SK-N-SH (cell line): ENCODE data around the gene CATSPER4. TPM values are rescaled to one million over a fixed set of nuclear protein-coding genes. Genes with fewer than 3 reads are reported as not detected.

ENCODE experiments used
- CTCF ChIA-PET: fragments of 300-600, 350-600 bp; formaldehyde crosslinking; extraction: SDS; loops from one replicate; lab custom pipeline; 2021; lab: Yijun Ruan, JAX
- POLR2A ChIA-PET: fragments of 350-600 bp; sonication (Branson Sonifier 250); formaldehyde crosslinking; extraction: SDS; loops from one replicate; lab custom pipeline; 2020; ENCODE audit warnings: antibody characterized with exemption, inconsistent platforms; lab: Yijun Ruan, JAX
- DNase-seq: peaks from one replicate; pipeline ENCODE4 v3.0.0; 2012
- H2AFZ ChIP-seq: fragments of 200-600 bp; sonication (generic); 2 replicates; pipeline ENCODE4 v1.8.1; 2016; ENCODE audit warnings: antibody characterized with exemption, mild to moderate bottlenecking, low read depth
- H3F3A ChIP-seq: fragments of 200-600 bp; sonication (generic); replicated peaks from 2 replicates; pipeline ENCODE3; 2016; ENCODE audit warnings: antibody characterized with exemption, mild to moderate bottlenecking; ENCODE audit not compliant: insufficient read depth
- H3K27ac ChIP-seq, 2 experiments: fragments of 200-500 bp in 1 of 2; fragments of 200-600 bp in 1 of 2; sonication (Bioruptor generic) in 1 of 2; sonication (generic), shearing (Covaris generic) in 1 of 2; 2 replicates each; pipeline versions ENCODE4 v1.5.1 to v1.6.1; 2014 to 2016; ENCODE audit warnings: low read depth in 2 of 2, inconsistent platforms in 1 of 2, low read length in 1 of 2, mild to moderate bottlenecking in 1 of 2, mixed read lengths in 1 of 2
- H3K27me3 ChIP-seq: fragments of 200-600 bp; sonication (generic), shearing (Covaris generic); 2 replicates; pipeline ENCODE4 v1.6.1; 2016; ENCODE audit warnings: mixed run types; ENCODE audit not compliant: insufficient read depth
- H3K36me3 ChIP-seq, 2 experiments: fragments of 200-500 bp in 1 of 2; fragments of 200-600 bp in 1 of 2; sonication (Bioruptor generic) in 1 of 2; sonication (generic) in 1 of 2; replicated peaks in 1 of 2; 2 replicates each; pipeline versions ENCODE3 to v1.5.1; 2014 to 2016; ENCODE audit warnings: low read length in 1 of 2, mild to moderate bottlenecking in 1 of 2; ENCODE audit not compliant: insufficient read depth in 2 of 2, control insufficient read depth in 1 of 2
- H3K4me1 ChIP-seq, 2 experiments: fragments of 200-500 bp in 1 of 2; fragments of 200-600 bp in 1 of 2; sonication (Bioruptor generic) in 1 of 2; sonication (generic), shearing (Covaris generic) in 1 of 2; 2 replicates each; pipeline versions ENCODE4 v1.5.1 to v1.6.1; 2014 to 2016; ENCODE audit warnings: low read depth in 1 of 2, low read length in 1 of 2, mixed run types in 1 of 2; ENCODE audit not compliant: insufficient read depth in 2 of 2, control insufficient read depth in 1 of 2
- H3K4me2 ChIP-seq: fragments of 200-600 bp; sonication (generic), shearing (Covaris generic); 2 replicates; pipeline ENCODE4 v1.6.1; 2017; ENCODE audit warnings: mixed run types
- H3K4me3 ChIP-seq, 2 experiments: fragments of 200-500 bp in 1 of 2; fragments of 200-600 bp in 1 of 2; sonication (Bioruptor generic) in 1 of 2; sonication (generic), shearing (Covaris generic) in 1 of 2; 2 replicates each; pipeline versions ENCODE4 v1.5.1 to v1.8.1; 2014 to 2016; ENCODE audit warnings: low read depth in 2 of 2, inconsistent platforms in 1 of 2, low read length in 1 of 2, mild to moderate bottlenecking in 1 of 2, mixed read lengths in 1 of 2, moderate library complexity in 1 of 2
- H3K79me2 ChIP-seq: fragments of 200-600 bp; sonication (generic); 2 replicates; pipeline ENCODE4 v1.8.1; 2017; ENCODE audit warnings: mild to moderate bottlenecking; ENCODE audit not compliant: insufficient read depth
- H3K9ac ChIP-seq: fragments of 200-600 bp; sonication (generic); 2 replicates; pipeline ENCODE4 v1.6.1; 2017; ENCODE audit warnings: mixed run types
- H3K9me2 ChIP-seq: fragments of 200-600 bp; sonication (generic); 2 replicates; pipeline ENCODE4 v1.6.1; 2017; ENCODE audit warnings: mixed run types
- H3K9me3 ChIP-seq: fragments of 200-600 bp; sonication (generic); 2 replicates; pipeline ENCODE4 v1.6.1; 2017; ENCODE audit warnings: mixed run types, mild to moderate bottlenecking, moderate library complexity
- H4K20me1 ChIP-seq: fragments of 200-600 bp; sonication (generic); 2 replicates; pipeline ENCODE4 v1.6.1; 2017; ENCODE audit warnings: mild to moderate bottlenecking, mixed run types; ENCODE audit not compliant: insufficient read depth
- CHD2 ChIP-seq: fragments of 150-350 bp; IDR thresholded peaks from 2 replicates; pipeline ENCODE4 v1.6.1; 2018; ENCODE audit warnings: low read length; ENCODE audit not compliant: partially characterized antibody
- EZH2phosphoT487 ChIP-seq: fragments of 200-600 bp; sonication (generic); IDR thresholded peaks from 2 replicates; pipeline ENCODE4 v1.6.1; 2017; ENCODE audit warnings: low read depth, mixed run types, mild to moderate bottlenecking, antibody characterized with exemption, moderate library complexity, borderline replicate concordance
- FOSL2 ChIP-seq: IDR thresholded peaks from 2 replicates; pipeline ENCODE4 v1.4.0; 2012; ENCODE audit warnings: low read depth, mild to moderate bottlenecking, moderate library complexity, borderline replicate concordance
- MEF2A ChIP-seq: IDR thresholded peaks from 2 replicates; pipeline ENCODE4 v1.4.0; 2012; ENCODE audit warnings: low read depth, borderline replicate concordance
- NRF1 ChIP-seq: IDR thresholded peaks from 2 replicates; pipeline ENCODE4 v1.6.1; 2012; ENCODE audit warnings: low read depth, mild to moderate bottlenecking, low read length
- RFX5 ChIP-seq: IDR thresholded peaks from 2 replicates; pipeline ENCODE4 v1.6.1; 2012; ENCODE audit warnings: mild to moderate bottlenecking, improper control_type of control experiment, low read length
- RXRA ChIP-seq: IDR thresholded peaks from 2 replicates; pipeline ENCODE4 v1.4.0; 2012; ENCODE audit warnings: low read depth, mild to moderate bottlenecking, borderline replicate concordance
- SMC3 ChIP-seq: IDR thresholded peaks from 2 replicates; pipeline ENCODE4 v1.6.1; 2012; ENCODE audit warnings: low read depth, low read length, improper control_type of control experiment
- TEAD4 ChIP-seq: IDR thresholded peaks from 2 replicates; pipeline ENCODE4 v1.4.0; 2012; ENCODE audit warnings: mild to moderate bottlenecking, borderline replicate concordance; ENCODE audit not compliant: insufficient read depth
- WGBS: methylation state at CpG from one replicate; pipeline ENCODE4 v1.1.6; 2017; ENCODE audit warnings: low lambda C conversion rate; 5-methylcytosine and 5-hydroxymethylcytosine counted together
- polyA plus RNA-seq, 3 experiments: library from polyadenylated mRNA; depleted of rRNA; stranded (reverse); fragments of >200 nt; gene quantifications; 2 replicates each; pipeline ENCODE4 v1.2.3, GENCODE V29; 2012
- TF ChIP-seq, protein P1 (sequence below): IDR thresholded peaks from 2 replicates; pipeline ENCODE4 v1.6.1; 2012; ENCODE audit warnings: mild to moderate bottlenecking, low read depth, low read length, moderate library complexity

The CATSPER4 gene
- polyA plus RNA-seq, 1 of the 3 experiments (the other 2 are of a cell fraction), result not detected

DNA sequence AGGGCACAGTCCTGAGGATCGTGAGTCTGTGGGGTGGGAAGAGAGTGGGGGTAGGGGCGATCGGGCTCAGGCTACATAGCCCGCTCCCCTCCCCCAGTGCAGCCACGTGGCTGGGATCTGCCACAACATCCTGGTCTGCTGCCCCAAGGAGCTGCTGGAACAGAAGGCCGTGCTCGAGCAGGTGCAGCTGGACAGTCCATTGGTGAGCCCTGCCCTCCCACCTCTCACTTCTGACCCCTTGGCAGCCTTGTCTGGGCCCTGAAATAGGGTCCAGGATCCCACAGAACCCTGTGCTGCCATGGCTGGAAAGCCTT is 8.1 kb upstream of the CATSPER4 start (continued):
- TF ChIP-seq, protein P1, sequence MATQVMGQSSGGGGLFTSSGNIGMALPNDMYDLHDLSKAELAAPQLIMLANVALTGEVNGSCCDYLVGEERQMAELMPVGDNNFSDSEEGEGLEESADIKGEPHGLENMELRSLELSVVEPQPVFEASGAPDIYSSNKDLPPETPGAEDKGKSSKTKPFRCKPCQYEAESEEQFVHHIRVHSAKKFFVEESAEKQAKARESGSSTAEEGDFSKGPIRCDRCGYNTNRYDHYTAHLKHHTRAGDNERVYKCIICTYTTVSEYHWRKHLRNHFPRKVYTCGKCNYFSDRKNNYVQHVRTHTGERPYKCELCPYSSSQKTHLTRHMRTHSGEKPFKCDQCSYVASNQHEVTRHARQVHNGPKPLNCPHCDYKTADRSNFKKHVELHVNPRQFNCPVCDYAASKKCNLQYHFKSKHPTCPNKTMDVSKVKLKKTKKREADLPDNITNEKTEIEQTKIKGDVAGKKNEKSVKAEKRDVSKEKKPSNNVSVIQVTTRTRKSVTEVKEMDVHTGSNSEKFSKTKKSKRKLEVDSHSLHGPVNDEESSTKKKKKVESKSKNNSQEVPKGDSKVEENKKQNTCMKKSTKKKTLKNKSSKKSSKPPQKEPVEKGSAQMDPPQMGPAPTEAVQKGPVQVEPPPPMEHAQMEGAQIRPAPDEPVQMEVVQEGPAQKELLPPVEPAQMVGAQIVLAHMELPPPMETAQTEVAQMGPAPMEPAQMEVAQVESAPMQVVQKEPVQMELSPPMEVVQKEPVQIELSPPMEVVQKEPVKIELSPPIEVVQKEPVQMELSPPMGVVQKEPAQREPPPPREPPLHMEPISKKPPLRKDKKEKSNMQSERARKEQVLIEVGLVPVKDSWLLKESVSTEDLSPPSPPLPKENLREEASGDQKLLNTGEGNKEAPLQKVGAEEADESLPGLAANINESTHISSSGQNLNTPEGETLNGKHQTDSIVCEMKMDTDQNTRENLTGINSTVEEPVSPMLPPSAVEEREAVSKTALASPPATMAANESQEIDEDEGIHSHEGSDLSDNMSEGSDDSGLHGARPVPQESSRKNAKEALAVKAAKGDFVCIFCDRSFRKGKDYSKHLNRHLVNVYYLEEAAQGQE, result no peak
- TF ChIP-seq FOSL2 (no peak), TEAD4 (no peak)

DNA sequence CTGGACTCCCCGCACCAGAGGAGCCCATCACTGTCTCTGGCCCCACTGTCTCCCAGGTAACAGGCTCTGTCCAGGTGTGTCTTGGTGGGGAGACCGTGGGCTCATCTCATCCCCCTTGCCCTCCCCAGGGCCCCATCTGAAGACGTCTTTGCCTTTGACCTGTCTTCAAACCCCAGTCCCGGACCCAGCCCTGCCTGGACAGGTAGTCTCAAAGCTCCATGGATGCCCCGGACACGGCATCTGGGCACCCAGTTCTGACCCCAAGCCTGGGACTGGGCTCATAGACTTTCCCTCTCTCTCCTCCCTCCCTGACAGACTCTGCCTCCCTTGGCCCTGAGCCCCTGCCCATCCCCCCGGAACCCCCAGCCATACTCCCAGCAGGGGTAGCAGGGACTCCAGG is 6.3 kb upstream of the CATSPER4 start:
- no peak overlapping the region for H3K4me2 ChIP-seq
- H3K36me3 ChIP-seq, result no peaks in the 10 kb centered on the region
- no peak overlapping the region for H3K9ac ChIP-seq
- no peaks in the 10 kb centered on the region for H3K9me2 ChIP-seq
- H3K9me3 ChIP-seq, result no peaks in the 10 kb centered on the region
- H3K79me2 ChIP-seq, result no peaks in the 10 kb centered on the region
- H3K4me1 ChIP-seq, result no peaks in the 10 kb centered on the region
- H2AFZ ChIP-seq, result no peak overlapping the region
- H3K27me3 ChIP-seq, result no peaks in the 10 kb centered on the region
- CTCF ChIA-PET, result interaction anchor here (1.2 kb wide), 1 partner anchor 19 kb away, joined by 3 read pairs; no protein-coding TSS in a partner anchor
- DNase-seq, result no peak
- H3F3A ChIP-seq, result no peaks in the 10 kb centered on the region
- no peaks in the 10 kb centered on the region for H4K20me1 ChIP-seq
- H3K27ac ChIP-seq, result no peak overlapping the region
- no peak overlapping the region for H3K4me3 ChIP-seq
- TF ChIP-seq CHD2, result no peak
- TF ChIP-seq MEF2A, result no peak
- TF ChIP-seq EZH2phosphoT487, result no peak
- no peak for TF ChIP-seq RXRA
- no peak for TF ChIP-seq NRF1
- TF ChIP-seq RFX5, result no peak
- TF ChIP-seq SMC3, result no peak
- TF ChIP-seq, protein P1, result no peak
- TF ChIP-seq, all 33 proteins: peak for 0
- POLR2A ChIA-PET, result no interaction called here
- 67% methylated on average over 5 of the region's 7 CpGs for WGBS
